Neural cell (in vitro differentiated cells): ENCODE results near the gene BABAM2.

ENCODE experiments used
- CTCF ChIP-seq: fragments of 450-650 bp; IDR thresholded peaks from 2 replicates; pipeline ENCODE4 v1.5.1; 2014; ENCODE audit warnings: antibody characterized with exemption, mild to moderate bottlenecking, moderate library complexity; ENCODE audit not compliant: poor library complexity, severe bottlenecking
- EZH2 ChIP-seq: fragments of 200-600, 300-800 bp; shearing (Covaris generic), sonication (generic); IDR thresholded peaks from 2 replicates; pipeline ENCODE4 v1.6.1; 2014; ENCODE audit warnings: antibody characterized with exemption, low read length, borderline replicate concordance, mild to moderate bottlenecking; ENCODE audit not compliant: insufficient read depth, poor library complexity, severe bottlenecking
- RAD21 ChIP-seq: fragments of 450-650 bp; conservative IDR thresholded peaks from 2 replicates; pipeline ENCODE4 v1.6.1; 2014; ENCODE audit warnings: antibody characterized with exemption, mild to moderate bottlenecking, moderate library complexity
- REST ChIP-seq: IDR thresholded peaks from 2 replicates; pipeline ENCODE4 v1.6.1; 2012; ENCODE audit warnings: borderline replicate concordance

GRCh38 chr2:28366149-28366495 is 475.6 kb downstream of the BABAM2 start:
- TF ChIP-seq EZH2 (no peak), CTCF (no peak), RAD21 (no peak), REST (no peak)
